ENCODE data around the gene PRR13.
"Not testable (repeated sequence)": the region's sequence is repeated elsewhere in the genome, so short reads cannot be mapped to it uniquely, and the experiment has no call there.

GRCh38 chr12:53402351-53402750 lies 39.2 kb upstream of the PRR13 start:
- not testable (repeated sequence) for TF ChIP-seq ZNF274 (IDR thresholded peaks at IDR 0.05; ENCODE audit: borderline replicate concordance, extremely low read depth, low read length); RFX5 (IDR thresholded peaks at IDR 0.05; ENCODE audit: borderline replicate concordance, low read depth, low read length); CTBP2 (IDR thresholded peaks at IDR 0.05; ENCODE audit: borderline replicate concordance, insufficient read depth, insufficient read length, low read length); SIN3A (conservative IDR thresholded peaks at IDR 0.05 in 1 of 2, IDR thresholded peaks at IDR 0.05 in 1 of 2; ENCODE audit: low read depth in 1 of 2, low read length in 2 of 2)
